PC-3 (cell line): ENCODE results near the gene LIPC.

ENCODE experiments used
- EZH2 ChIP-seq: fragments of 300-600 bp; sonication (generic); IDR thresholded peaks from one replicate; pipeline ENCODE4 v1.6.1; 2017; ENCODE audit warnings: antibody characterized with exemption, mild to moderate bottlenecking, low read length; ENCODE audit not compliant: unreplicated experiment
- EZH2phosphoT487 ChIP-seq: fragments of 300-600 bp; sonication (generic); IDR thresholded peaks from 2 replicates; pipeline ENCODE4 v1.6.1; 2018; ENCODE audit warnings: mild to moderate bottlenecking, antibody characterized with exemption, low read length, borderline replicate concordance
- TF ChIP-seq, protein P1 (sequence below): fragments of 300-600 bp; sonication (generic); conservative IDR thresholded peaks from 2 replicates; pipeline ENCODE4 v1.5.1; 2017; ENCODE audit warnings: antibody characterized with exemption, low read depth, mild to moderate bottlenecking, low read length

- TF ChIP-seq, protein P1, sequence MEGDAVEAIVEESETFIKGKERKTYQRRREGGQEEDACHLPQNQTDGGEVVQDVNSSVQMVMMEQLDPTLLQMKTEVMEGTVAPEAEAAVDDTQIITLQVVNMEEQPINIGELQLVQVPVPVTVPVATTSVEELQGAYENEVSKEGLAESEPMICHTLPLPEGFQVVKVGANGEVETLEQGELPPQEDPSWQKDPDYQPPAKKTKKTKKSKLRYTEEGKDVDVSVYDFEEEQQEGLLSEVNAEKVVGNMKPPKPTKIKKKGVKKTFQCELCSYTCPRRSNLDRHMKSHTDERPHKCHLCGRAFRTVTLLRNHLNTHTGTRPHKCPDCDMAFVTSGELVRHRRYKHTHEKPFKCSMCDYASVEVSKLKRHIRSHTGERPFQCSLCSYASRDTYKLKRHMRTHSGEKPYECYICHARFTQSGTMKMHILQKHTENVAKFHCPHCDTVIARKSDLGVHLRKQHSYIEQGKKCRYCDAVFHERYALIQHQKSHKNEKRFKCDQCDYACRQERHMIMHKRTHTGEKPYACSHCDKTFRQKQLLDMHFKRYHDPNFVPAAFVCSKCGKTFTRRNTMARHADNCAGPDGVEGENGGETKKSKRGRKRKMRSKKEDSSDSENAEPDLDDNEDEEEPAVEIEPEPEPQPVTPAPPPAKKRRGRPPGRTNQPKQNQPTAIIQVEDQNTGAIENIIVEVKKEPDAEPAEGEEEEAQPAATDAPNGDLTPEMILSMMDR = no peak
- no peak for TF ChIP-seq EZH2
- no peak for TF ChIP-seq EZH2phosphoT487
These were observed 159.1 kb downstream of the LIPC start for GRCh38 chr15:58590926-58591325.
